GM10248 (cell line): ENCODE results near the gene PM20D1.
"Not testable (repeated sequence)": the region's sequence is repeated elsewhere in the genome, so short reads cannot be mapped to it uniquely, and the experiment has no call there.

Experiments
- CTCF ChIA-PET: fragments of 300-600 bp; sonication (Branson Sonifier 250); formaldehyde crosslinking; extraction: SDS; loops from one replicate; lab custom pipeline; 2021; ENCODE audit warnings: antibody characterized with exemption; lab: Yijun Ruan, JAX
- POLR2A ChIA-PET: fragments of 350-650 bp; sonication (Branson Sonifier 250); formaldehyde crosslinking; extraction: SDS; loops from one replicate; lab custom pipeline; 2020; ENCODE audit warnings: antibody characterized with exemption; lab: Yijun Ruan, JAX
- DNase-seq: peaks from one replicate; pipeline ENCODE4 v3.0.0; 2012; ENCODE audit errors: extremely low spot score
- TF ChIP-seq, protein P1 (sequence below): IDR thresholded peaks from 2 replicates; pipeline ENCODE4 v1.5.1; 2012; ENCODE audit warnings: mild to moderate bottlenecking, low read depth; ENCODE audit errors: extremely low read depth, missing control alignments, control extremely low read depth

PM20D1 gene

DNA sequence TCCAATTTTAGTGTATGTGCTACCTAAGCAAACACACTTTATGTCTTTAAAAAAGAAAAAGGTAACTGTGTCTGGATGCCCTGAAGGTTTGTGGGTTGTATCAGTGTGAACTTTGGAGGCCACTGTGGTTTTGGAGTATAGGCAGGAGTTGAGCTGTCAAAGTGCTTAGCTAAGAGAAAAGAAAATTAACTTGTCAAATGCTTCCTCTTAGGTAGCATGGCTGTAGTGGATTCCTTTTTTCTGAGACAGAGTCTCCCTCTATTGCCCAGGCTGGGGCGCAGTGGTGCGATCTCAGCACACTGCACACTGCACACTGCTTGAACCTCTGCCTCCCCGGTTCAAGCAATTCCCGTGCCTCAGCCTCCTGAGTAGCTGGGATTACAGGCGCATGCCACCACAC is 25.8 kb downstream of the PM20D1 start:
- no peak for DNase-seq
- ChIA-PET POLR2A (no interaction called here), CTCF (interaction anchor here (1.8 kb wide), 1 partner anchor 84 kb away, joined by 3 read pairs; no protein-coding TSS in a partner anchor)
- TF ChIP-seq, protein P1, sequence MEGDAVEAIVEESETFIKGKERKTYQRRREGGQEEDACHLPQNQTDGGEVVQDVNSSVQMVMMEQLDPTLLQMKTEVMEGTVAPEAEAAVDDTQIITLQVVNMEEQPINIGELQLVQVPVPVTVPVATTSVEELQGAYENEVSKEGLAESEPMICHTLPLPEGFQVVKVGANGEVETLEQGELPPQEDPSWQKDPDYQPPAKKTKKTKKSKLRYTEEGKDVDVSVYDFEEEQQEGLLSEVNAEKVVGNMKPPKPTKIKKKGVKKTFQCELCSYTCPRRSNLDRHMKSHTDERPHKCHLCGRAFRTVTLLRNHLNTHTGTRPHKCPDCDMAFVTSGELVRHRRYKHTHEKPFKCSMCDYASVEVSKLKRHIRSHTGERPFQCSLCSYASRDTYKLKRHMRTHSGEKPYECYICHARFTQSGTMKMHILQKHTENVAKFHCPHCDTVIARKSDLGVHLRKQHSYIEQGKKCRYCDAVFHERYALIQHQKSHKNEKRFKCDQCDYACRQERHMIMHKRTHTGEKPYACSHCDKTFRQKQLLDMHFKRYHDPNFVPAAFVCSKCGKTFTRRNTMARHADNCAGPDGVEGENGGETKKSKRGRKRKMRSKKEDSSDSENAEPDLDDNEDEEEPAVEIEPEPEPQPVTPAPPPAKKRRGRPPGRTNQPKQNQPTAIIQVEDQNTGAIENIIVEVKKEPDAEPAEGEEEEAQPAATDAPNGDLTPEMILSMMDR = no peak

DNA sequence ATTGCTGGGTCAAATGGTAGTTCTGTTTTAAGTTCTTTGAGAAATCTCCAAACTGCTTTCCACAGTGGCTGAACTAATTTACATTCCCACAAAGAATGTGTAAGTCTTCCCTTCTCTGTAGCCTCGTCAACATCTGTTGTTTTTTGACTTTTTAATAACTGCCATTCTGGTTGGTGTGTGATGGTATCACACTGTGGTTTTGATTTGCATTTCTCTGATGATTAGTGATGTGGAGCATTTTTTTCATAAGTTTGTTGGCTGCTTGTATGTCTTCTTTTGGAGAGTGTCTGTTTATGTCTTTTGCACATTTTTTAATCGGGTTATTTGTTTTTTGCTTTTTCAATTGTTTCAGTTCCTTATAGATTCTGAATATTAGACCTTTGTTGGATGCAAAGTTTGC is 26.7 kb downstream of the PM20D1 start:
- DNase-seq, CTCF ChIA-PET, POLR2A ChIA-PET: not testable (repeated sequence)

DNA sequence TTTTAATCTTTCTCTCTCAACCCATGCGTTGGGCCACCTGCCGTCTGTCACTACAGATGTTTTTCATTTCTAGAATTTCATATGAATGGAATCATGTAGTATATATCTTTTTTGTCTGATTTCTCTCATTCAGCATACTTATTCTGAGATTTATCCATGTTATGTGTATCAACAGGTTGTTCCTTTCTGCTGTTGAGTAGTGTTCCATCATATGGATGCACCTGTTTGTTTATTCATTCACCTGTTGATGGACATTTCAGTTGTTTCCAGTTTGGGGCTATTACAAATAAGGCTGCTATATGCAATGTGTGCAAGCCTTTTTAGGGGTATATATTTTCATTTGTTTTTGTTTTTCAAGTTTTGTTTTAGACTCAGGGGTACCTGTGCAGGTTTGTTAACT is 27.5 kb downstream of the PM20D1 start:
- no peak for DNase-seq
- TF ChIP-seq, protein P1 = no peak
- ChIA-PET CTCF (interaction anchor here (1.3 kb wide), 1 partner anchor 31 kb away, joined by 4 read pairs; no protein-coding TSS in a partner anchor), POLR2A (no interaction called here)

DNA sequence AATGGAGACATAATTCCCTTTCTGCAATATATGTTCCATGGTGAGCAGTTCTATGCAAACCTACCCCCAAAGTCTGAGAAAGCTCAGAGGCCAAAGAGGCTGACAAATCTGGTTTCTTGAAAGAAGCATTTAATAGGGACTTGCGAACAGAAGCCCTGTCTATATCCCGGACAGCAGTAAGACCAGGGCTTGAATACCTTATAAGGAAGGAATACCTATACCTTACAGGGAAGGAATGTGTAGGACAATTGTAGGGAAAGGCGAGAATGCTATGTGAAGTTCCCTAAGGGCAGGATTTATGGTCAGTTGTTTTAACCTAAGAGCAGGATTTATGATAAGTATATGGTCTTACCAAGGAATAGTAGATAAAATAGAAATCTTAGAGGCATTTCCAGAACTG is 31.9 kb downstream of the PM20D1 start:
- DNase-seq = no peak
- TF ChIP-seq, protein P1 = no peak
- POLR2A ChIA-PET = no interaction called here
- CTCF ChIA-PET = no interaction called here

DNA sequence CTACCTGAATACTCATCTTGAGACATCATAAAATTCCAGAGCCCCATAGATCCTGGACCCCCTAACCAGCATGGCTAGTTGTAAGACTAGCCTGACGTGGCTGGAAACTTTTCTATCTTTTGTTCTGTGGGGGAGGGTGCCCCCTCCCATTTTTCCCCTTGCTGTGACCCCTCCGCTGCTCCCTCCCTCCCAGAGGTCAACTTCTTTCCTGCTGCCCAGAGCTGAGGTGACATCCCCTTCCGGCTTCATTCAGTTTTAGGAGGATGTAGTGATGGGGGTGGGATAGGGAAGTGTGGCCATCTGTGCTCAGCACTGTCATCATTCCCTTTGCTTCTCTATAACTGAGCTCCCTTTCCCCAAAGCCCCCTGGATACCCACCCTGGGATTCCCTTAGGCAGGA is 32.6 kb downstream of the PM20D1 start:
- ChIA-PET POLR2A (no interaction called here), CTCF (interaction anchor here (1.8 to 2.0 kb wide), 2 partner anchors 13 to 26 kb away, joined by 5 to 7 read pairs; no protein-coding TSS in a partner anchor)
- TF ChIP-seq, protein P1 = no peak
- no peak for DNase-seq

DNA sequence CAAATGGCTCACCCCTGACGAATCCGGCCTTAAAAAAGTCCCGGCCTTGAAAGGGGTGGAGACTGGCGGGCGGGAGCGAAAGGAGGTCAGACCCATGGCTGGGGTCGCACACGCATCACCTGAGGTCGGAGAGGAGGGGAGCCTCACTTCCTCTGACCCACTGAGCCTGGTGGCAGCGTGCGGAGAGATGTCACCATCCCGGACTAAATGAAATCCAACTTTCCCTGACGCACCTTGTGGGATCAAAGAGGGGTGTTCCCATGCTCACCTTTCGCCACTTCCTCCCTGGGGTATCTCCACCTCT is 36.2 kb downstream of the PM20D1 start:
- POLR2A ChIA-PET = no interaction called here
- CTCF ChIA-PET = no interaction called here
- TF ChIP-seq, protein P1 = no peak
- no peak for DNase-seq

DNA sequence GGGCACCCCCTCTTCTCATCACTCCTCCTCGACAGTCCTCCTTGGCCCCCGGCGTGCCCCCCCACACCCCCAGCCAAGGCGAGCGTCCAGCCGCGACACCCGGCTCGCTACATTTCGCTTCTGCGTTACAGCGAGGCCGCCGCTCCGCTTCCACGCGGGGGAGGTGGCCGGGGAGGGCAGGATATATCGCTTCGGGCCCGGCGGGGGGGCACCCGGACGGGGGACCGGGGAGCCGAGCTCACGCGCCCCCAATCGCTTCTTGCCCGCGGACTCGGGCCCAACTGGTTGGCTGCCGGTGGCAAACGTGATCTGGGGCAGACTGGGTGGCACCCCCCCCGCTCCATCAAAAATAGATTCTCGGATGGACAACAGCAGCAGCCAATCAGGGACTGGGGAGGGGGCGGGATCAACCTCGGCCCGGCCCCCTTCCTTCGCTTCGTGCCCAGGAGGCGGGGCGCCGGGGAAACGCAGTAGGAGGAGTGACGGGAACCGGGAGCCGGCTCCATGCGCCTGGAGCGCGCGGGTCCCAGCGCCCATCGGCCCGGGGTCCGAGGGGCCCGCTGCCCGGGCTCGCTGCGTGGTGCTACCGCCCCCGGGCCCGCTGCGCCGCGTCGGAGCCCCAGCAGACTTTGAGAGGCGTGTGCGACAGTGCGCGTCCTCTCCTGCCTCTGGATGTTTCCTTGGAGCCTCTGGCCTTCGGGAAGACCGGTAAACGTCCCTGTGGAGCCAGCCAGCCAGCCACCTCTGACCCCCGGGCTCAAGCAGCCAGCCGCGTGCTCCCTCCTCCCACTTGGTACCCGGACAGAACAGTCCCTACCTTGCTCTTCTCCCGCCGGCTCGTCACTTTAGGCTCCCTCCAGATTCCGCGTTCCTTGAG is 36.8 kb downstream of the PM20D1 start, which contains the start of gene SLC41A1:
Gene SLC41A1 (minus strand): TSS at position 321 of the 877 bp plus-strand sequence. CDS start 2,757 bp downstream, outside the sequence.
- ChIA-PET POLR2A (no interaction called here), CTCF (interaction anchor here (1.2 kb wide), 1 partner anchor 17 kb away, joined by 4 read pairs; no protein-coding TSS in a partner anchor)
- TF ChIP-seq, protein P1 = no peak
- DNase-seq = peak; percentile 90
